A549 (cell line): ENCODE results near the gene MRTFB.

Source experiments
- CTCF ChIP-seq: fragments of >200 bp; sonication (Bioruptor Twin); formaldehyde crosslinking; IDR thresholded peaks from 3 replicates; pipeline ENCODE4 v1.5.1; 2016
- EP300 ChIP-seq, 2 experiments: fragments of >200 bp; sonication (Bioruptor Twin); formaldehyde crosslinking; IDR thresholded peaks; 2 replicates in 1 of 2; 3 replicates in 1 of 2; pipeline ENCODE4 v1.6.1; 2016 to 2017
- ESRRA ChIP-seq: fragments of 150-350 bp; IDR thresholded peaks from 2 replicates; pipeline ENCODE4 v1.6.1; 2014; ENCODE audit warnings: mild to moderate bottlenecking, low read length, borderline replicate concordance
- MAFK ChIP-seq: fragments of 450-650 bp; IDR thresholded peaks from 2 replicates; pipeline ENCODE4 v1.6.1; 2014; ENCODE audit not compliant: partially characterized antibody
- RAD21 ChIP-seq, 2 experiments: fragments of >200 bp in 1 of 2; sonication (Bioruptor Twin) in 1 of 2; formaldehyde crosslinking in 1 of 2; IDR thresholded peaks in 1 of 2; conservative IDR thresholded peaks in 1 of 2; 2 replicates in 1 of 2; 3 replicates in 1 of 2; pipeline ENCODE4 v1.6.1; 2012 to 2018; ENCODE audit warnings: inconsistent platforms in 1 of 2
- SREBF2 ChIP-seq: fragments of 450-650 bp; IDR thresholded peaks from 2 replicates; pipeline ENCODE4 v1.6.1; 2014; ENCODE audit warnings: mild to moderate bottlenecking, moderate library complexity

GRCh38 chr16:14241631-14242030 is 170.5 kb downstream of the MRTFB start:
- TF ChIP-seq EP300 (IDR thresholded peaks at IDR 0.05) (no peak), CTCF (no peak), ESRRA (no peak), MAFK (no peak), RAD21 (conservative IDR thresholded peaks at IDR 0.05 in 1 of 2, IDR thresholded peaks at IDR 0.05 in 1 of 2) (no peak), SREBF2 (no peak)
